Measurements from ENCODE around the gene LAPTM4A. TPM values are rescaled to one million over a fixed set of nuclear protein-coding genes. Genes with fewer than 3 reads are reported as not detected.

LAPTM4A gene
- total and polyA plus RNA-seq, 10 of the 15 experiments (the other 5 are each of a cell fraction or from before 2014, with no cell fraction given), result 17.8 to 107 (median 45.8) TPM

DNA sequence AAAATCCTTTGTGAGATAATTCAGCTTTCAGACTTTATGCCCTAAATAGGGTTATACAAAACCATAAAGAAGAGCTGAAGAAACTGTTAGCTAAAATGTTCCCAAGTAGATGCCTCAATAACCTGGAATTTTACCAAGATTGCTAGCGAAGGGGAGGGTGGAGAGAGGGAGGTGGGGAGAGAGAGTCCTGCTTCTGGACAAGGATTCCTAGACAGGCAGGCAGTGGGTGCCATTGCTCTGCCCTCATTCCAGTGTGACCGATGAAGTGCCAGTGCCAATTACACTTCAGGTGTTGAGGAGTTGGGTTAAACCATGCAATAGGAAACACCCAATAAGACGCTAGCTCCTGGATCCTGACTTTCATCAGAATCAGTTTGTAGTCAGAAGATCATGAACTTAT is 18.1 kb downstream of the LAPTM4A start:
- DNase-seq (ENCODE audit: low read depth, low spot score), result no peak
- Histone ChIP-seq H3K4me1 (ENCODE audit: control insufficient read depth, insufficient read depth, low read length) (peaks cover 3% of the 10 kb centered on the region; the same call in 1 of the 2 replicates), H3K27ac (ENCODE audit: control insufficient read depth, insufficient read depth) (no peak overlapping the region), H4K20me1 (ENCODE audit: control insufficient read depth, insufficient read depth) (no peaks in the 10 kb centered on the region), H3K79me2 (ENCODE audit: control insufficient read depth, insufficient read depth, low read length) (no peaks in the 10 kb centered on the region; the same call in 1 of the 2 replicates), H3K9ac (ENCODE audit: control insufficient read depth, insufficient read depth, low read length) (no peak overlapping the region), H3K4me3 (no peak overlapping the region), H2AFZ (ENCODE audit: control insufficient read depth, low read depth, low read length) (no peak overlapping the region), H3K4me2 (ENCODE audit: control insufficient read depth, insufficient read depth) (no peak overlapping the region), H3K36me3 (ENCODE audit: control insufficient read depth in 2 of 2, insufficient read depth in 2 of 2, low read length in 1 of 2) (peaks cover 15 to 22% of the 10 kb centered on the region in 2 experiments), H3K9me3 (replicated peaks; ENCODE audit: control insufficient read depth, insufficient read depth, low read length) (no peaks in the 10 kb centered on the region; the same call in 2 of the 3 replicates), H3K27me3 (replicated peaks in 1 of 2; ENCODE audit: control insufficient read depth in 2 of 2, insufficient read depth in 2 of 2, low read length in 1 of 2) (no peaks in the 10 kb centered on the region)
- no TSS peak for BruUV-seq (replicated peaks)
- TF ChIP-seq, protein P1, sequence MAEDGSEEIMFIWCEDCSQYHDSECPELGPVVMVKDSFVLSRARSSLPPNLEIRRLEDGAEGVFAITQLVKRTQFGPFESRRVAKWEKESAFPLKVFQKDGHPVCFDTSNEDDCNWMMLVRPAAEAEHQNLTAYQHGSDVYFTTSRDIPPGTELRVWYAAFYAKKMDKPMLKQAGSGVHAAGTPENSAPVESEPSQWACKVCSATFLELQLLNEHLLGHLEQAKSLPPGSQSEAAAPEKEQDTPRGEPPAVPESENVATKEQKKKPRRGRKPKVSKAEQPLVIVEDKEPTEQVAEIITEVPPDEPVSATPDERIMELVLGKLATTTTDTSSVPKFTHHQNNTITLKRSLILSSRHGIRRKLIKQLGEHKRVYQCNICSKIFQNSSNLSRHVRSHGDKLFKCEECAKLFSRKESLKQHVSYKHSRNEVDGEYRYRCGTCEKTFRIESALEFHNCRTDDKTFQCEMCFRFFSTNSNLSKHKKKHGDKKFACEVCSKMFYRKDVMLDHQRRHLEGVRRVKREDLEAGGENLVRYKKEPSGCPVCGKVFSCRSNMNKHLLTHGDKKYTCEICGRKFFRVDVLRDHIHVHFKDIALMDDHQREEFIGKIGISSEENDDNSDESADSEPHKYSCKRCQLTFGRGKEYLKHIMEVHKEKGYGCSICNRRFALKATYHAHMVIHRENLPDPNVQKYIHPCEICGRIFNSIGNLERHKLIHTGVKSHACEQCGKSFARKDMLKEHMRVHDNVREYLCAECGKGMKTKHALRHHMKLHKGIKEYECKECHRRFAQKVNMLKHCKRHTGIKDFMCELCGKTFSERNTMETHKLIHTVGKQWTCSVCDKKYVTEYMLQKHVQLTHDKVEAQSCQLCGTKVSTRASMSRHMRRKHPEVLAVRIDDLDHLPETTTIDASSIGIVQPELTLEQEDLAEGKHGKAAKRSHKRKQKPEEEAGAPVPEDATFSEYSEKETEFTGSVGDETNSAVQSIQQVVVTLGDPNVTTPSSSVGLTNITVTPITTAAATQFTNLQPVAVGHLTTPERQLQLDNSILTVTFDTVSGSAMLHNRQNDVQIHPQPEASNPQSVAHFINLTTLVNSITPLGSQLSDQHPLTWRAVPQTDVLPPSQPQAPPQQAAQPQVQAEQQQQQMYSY (CRISPR knock-in tag; IDR thresholded peaks at IDR 0.05), result no peak
- TF ChIP-seq POLR2AphosphoS5 (IDR thresholded peaks at IDR 0.05; ENCODE audit: low read length) (no peak), SIN3A (IDR thresholded peaks at IDR 0.05; ENCODE audit: low read depth, low read length) (no peak), CBX3 (IDR thresholded peaks at IDR 0.05; ENCODE audit: borderline replicate concordance, low read depth) (no peak), KLF5 (IDR thresholded peaks at IDR 0.05; ENCODE audit: partially characterized antibody) (no peak), CREM (IDR thresholded peaks at IDR 0.05; ENCODE audit: low read depth) (no peak), CBFB (IDR thresholded peaks at IDR 0.05; ENCODE audit: low read depth) (no peak), RB1 (IDR thresholded peaks at IDR 0.05; ENCODE audit: borderline replicate concordance) (no peak), TARDBP (IDR thresholded peaks at IDR 0.05; ENCODE audit: borderline replicate concordance) (no peak), MTA3 (IDR thresholded peaks at IDR 0.05; ENCODE audit: borderline replicate concordance, low read length) (no peak)
- ATAC-seq, result no peak
- FAIRE-seq, result no peak
- intact Hi-C loops (cut with micrococcal nuclease; ENCODE audit: unreplicated experiment) (no loop called here), in situ Hi-C loops (cut with MboI) (no loop called here)
- ChIA-PET RAD21 (ENCODE audit: unreplicated experiment) (interaction anchor here (3.0 kb wide), 1 partner anchor 16 kb away, joined by 12 read pairs; no protein-coding TSS in a partner anchor), POLR2A (interaction anchor here (1.4 kb wide), 2 partner anchors 10 to 18 kb away, joined by 3 to 4 read pairs; partner anchors contain the start of gene LAPTM4A), CTCF (interaction anchor here (1.1 to 1.5 kb wide), 2 partner anchors 10 to 16 kb away, joined by 3 to 5 read pairs; no protein-coding TSS in a partner anchor), SMC1A (ENCODE audit: uncharacterized antibody, unreplicated experiment) (interaction anchor here (1.2 to 2.0 kb wide), 3 partner anchors 11 to 18 kb away, joined by 6 to 9 read pairs (median 7); partner anchors contain the start of gene LAPTM4A)
- 94% methylated on average over 3 of the region's 3 CpGs for WGBS (ENCODE audit: insufficient coverage, insufficient replicate concordance, low lambda C conversion rate, missing lambda C conversion rate)
